ENCODE data around the gene LMAN2L.

GRCh38 chr2:96716388-96716787 is 23.5 kb downstream of the LMAN2L start:
- no peak for TF ChIP-seq POLR2AphosphoS5 (IDR thresholded peaks at IDR 0.05; ENCODE audit: low read depth, low read length)
- no peak for TF ChIP-seq REST (IDR thresholded peaks at IDR 0.05; ENCODE audit: insufficient read depth in 1 of 2, low read depth in 2 of 2, low read length in 2 of 2)
- TF ChIP-seq TAF1 (IDR thresholded peaks at IDR 0.05; ENCODE audit: borderline replicate concordance, insufficient read depth, low read length) = no peak
- no peak for TF ChIP-seq SIN3A (IDR thresholded peaks at IDR 0.05; ENCODE audit: borderline replicate concordance, insufficient read depth, low read length)
